CD1c-positive myeloid dendritic cell (primary cell): ENCODE measurements around the gene SLC22A15.
A peak's percentile ranks its signal among the peaks of the same experiment; 100 is the strongest.
"Not testable (repeated sequence)": the region's sequence is repeated elsewhere in the genome, so short reads cannot be mapped to it uniquely, and the experiment has no call there.

Experiments
- DNase-seq: peaks from one replicate; pipeline ENCODE4 v3.0.0-alpha.2; 2016; ENCODE audit errors: extremely low spot score

The SLC22A15 gene

GRCh38 chr1:115980998-115981993, 5.0 kb downstream of the SLC22A15 start:
- peak; percentile 58 for DNase-seq

GRCh38 chr1:115982400-115982799, 6.1 kb downstream of the SLC22A15 start:
- peak; percentile 84 for DNase-seq

GRCh38 chr1:115983584-115983983, 7.3 kb downstream of the SLC22A15 start:
- DNase-seq = no peak

- no peak for DNase-seq
Observed at GRCh38 chr1:115987623-115988022, 11.3 kb downstream of the SLC22A15 start.

GRCh38 chr1:115988953-115989352, 12.6 kb downstream of the SLC22A15 start:
- no peak for DNase-seq

- no peak for DNase-seq
Observed at GRCh38 chr1:115989699-115990098, 13.4 kb downstream of the SLC22A15 start.

GRCh38 chr1:115991909-115992308, 15.6 kb downstream of the SLC22A15 start:
- no peak for DNase-seq

- DNase-seq = not testable (repeated sequence)
Observed at GRCh38 chr1:115997921-115998320, 21.6 kb downstream of the SLC22A15 start.

- no peak for DNase-seq
Observed at GRCh38 chr1:116001739-116002487, 25.6 kb downstream of the SLC22A15 start.

GRCh38 chr1:116002781-116003420, 26.6 kb downstream of the SLC22A15 start:
- DNase-seq = no peak

- peak; percentile 46 for DNase-seq
Observed at GRCh38 chr1:116003823-116004222, 27.5 kb downstream of the SLC22A15 start.

GRCh38 chr1:116006486-116006964, 30.2 kb downstream of the SLC22A15 start:
- DNase-seq = no peak

- no peak for DNase-seq
Observed at GRCh38 chr1:116008656-116009390, 32.5 kb downstream of the SLC22A15 start.

- DNase-seq = no peak
Observed at GRCh38 chr1:116012716-116013115, 36.4 kb downstream of the SLC22A15 start.

GRCh38 chr1:116015679-116016078, 39.4 kb downstream of the SLC22A15 start:
- DNase-seq = no peak

GRCh38 chr1:116018007-116018406, 41.7 kb downstream of the SLC22A15 start:
- no peak for DNase-seq

GRCh38 chr1:116019653-116020253, 43.4 kb downstream of the SLC22A15 start:
- no peak for DNase-seq

- peak; percentile 65 for DNase-seq
Observed at GRCh38 chr1:116020668-116021272, 44.5 kb downstream of the SLC22A15 start.

- peak; percentile 41 for DNase-seq
Observed at GRCh38 chr1:116024626-116025025, 48.3 kb downstream of the SLC22A15 start.

- no peak for DNase-seq
Observed at GRCh38 chr1:116026631-116027030, 50.3 kb downstream of the SLC22A15 start.
